ENCODE data around the gene SHISA7.
A peak's percentile ranks its signal among the peaks of the same experiment; 100 is the strongest.

Gene SHISA7

GRCh38 chr19:55443045-55443823 is at the start of gene SHISA7:
TSS of gene SHISA7 (minus strand) at chr19:55443300. CDS start at chr19:55442863, 437 bp downstream.
- FAIRE-seq: no peak

GRCh38 chr19:55492362-55492944 is 49.4 kb upstream of the SHISA7 start:
- DNase-seq (ENCODE audit: insufficient read length, low spot score): no peak
- TF ChIP-seq POLR2A (IDR thresholded peaks at IDR 0.05; ENCODE audit: low read depth, low read length): no peak
- no peak for FAIRE-seq

More at GRCh38 chr19:55443045-55443823, at the start of gene SHISA7:
- no peak for TF ChIP-seq POLR2A (IDR thresholded peaks at IDR 0.05; ENCODE audit: low read depth, low read length)
- DNase-seq (ENCODE audit: insufficient read length, low spot score): no peak

- DNase-seq (ENCODE audit: insufficient read length, low spot score): no peak
- FAIRE-seq: no peak
Measured at GRCh38 chr19:55491546-55492360, 48.7 kb upstream of the SHISA7 start.

GRCh38 chr19:55490478-55491432 is 47.7 kb upstream of the SHISA7 start:
- no peak for TF ChIP-seq POLR2A (IDR thresholded peaks at IDR 0.05; ENCODE audit: low read depth, low read length)
- DNase-seq (ENCODE audit: insufficient read length, low spot score) (no peak), FAIRE-seq (no peak)

More at GRCh38 chr19:55491546-55492360, 48.7 kb upstream of the SHISA7 start:
- TF ChIP-seq POLR2A (IDR thresholded peaks at IDR 0.05; ENCODE audit: low read depth, low read length): no peak

- DNase-seq (ENCODE audit: insufficient read length, low spot score): no peak
- 0 out of 2 replicates have a peak, but pooled peaks have one; percentile 16 for TF ChIP-seq POLR2A (IDR thresholded peaks at IDR 0.05; ENCODE audit: low read depth, low read length)
- FAIRE-seq: no peak
Measured at GRCh38 chr19:55489711-55490477, 46.8 kb upstream of the SHISA7 start.

GRCh38 chr19:55488986-55489710 is 46.0 kb upstream of the SHISA7 start:
- FAIRE-seq: no peak
- no peak for DNase-seq (ENCODE audit: insufficient read length, low spot score)
- no peak for TF ChIP-seq POLR2A (IDR thresholded peaks at IDR 0.05; ENCODE audit: low read depth, low read length)

- FAIRE-seq (no peak), DNase-seq (ENCODE audit: insufficient read length, low spot score) (peak; percentile 92)
- TF ChIP-seq POLR2A (IDR thresholded peaks at IDR 0.05; ENCODE audit: low read depth, low read length): peak; percentile 38
Measured at GRCh38 chr19:55487924-55488687, 45.0 kb upstream of the SHISA7 start, which contains the start of gene SSC5D. TSS of gene SSC5D (plus strand) at chr19:55488436. CDS start at chr19:55488590, 154 bp downstream.

- TF ChIP-seq POLR2A (IDR thresholded peaks at IDR 0.05; ENCODE audit: low read depth, low read length): 0 out of 2 replicates have a peak, but pooled peaks have one; percentile 17
- peak; percentile 52 for FAIRE-seq
- DNase-seq (ENCODE audit: insufficient read length, low spot score): peak; percentile 100
Measured at GRCh38 chr19:55486971-55487923, 44.1 kb upstream of the SHISA7 start.

GRCh38 chr19:55486043-55486970 is 43.2 kb upstream of the SHISA7 start:
- TF ChIP-seq POLR2A (IDR thresholded peaks at IDR 0.05; ENCODE audit: low read depth, low read length): no peak
- DNase-seq (ENCODE audit: insufficient read length, low spot score) (no peak), FAIRE-seq (no peak)
